SH-SY5Y (cell line): ENCODE data around the gene MAP3K4.

ENCODE experiments used
- GATA2 ChIP-seq: IDR thresholded peaks from 2 replicates; pipeline ENCODE4 v1.6.1; 2011; ENCODE audit warnings: mild to moderate bottlenecking, low read depth, low read length
- GATA3 ChIP-seq: IDR thresholded peaks from 2 replicates; pipeline ENCODE4 v1.6.1; 2011; ENCODE audit warnings: low read depth, mild to moderate bottlenecking, low read length, moderate library complexity

GRCh38 chr6:161161889-161162624 lies 170.5 kb downstream of the MAP3K4 start:
- no peak for TF ChIP-seq GATA3
- no peak for TF ChIP-seq GATA2
